Measurements from ENCODE around the gene GNG2.

The GNG2 gene

GRCh38 chr14:52013984-52014600 is 153.7 kb downstream of the GNG2 start:
- peaks cover 1% of the 10 kb centered on the region; the same call in 1 of the 2 replicates for H3K36me3 ChIP-seq (ENCODE audit: low read length)
- TF ChIP-seq EZH2phosphoT487 (conservative IDR thresholded peaks at IDR 0.05; ENCODE audit: low read length) (no peak), CTCF (IDR thresholded peaks at IDR 0.05; ENCODE audit: insufficient read depth, low read length, poor library complexity, severe bottlenecking) (peak; percentile 18)
- H2AFZ ChIP-seq (ENCODE audit: low read depth, low read length, severe bottlenecking): no peak overlapping the region
- no peak overlapping the region for H3K27ac ChIP-seq (ENCODE audit: low read depth, low read length)
- no peak overlapping the region for H3K4me2 ChIP-seq (ENCODE audit: low read depth, low read length, poor library complexity, severe bottlenecking)
- H3K9me2 ChIP-seq (replicated peaks; ENCODE audit: insufficient read depth, low read length): no peaks in the 10 kb centered on the region
- H3K9me3 ChIP-seq (ENCODE audit: insufficient read depth, low read length): no peaks in the 10 kb centered on the region
- no peaks in the 10 kb centered on the region for H3K79me2 ChIP-seq (ENCODE audit: insufficient read depth, low read length)
- H3K9ac ChIP-seq (ENCODE audit: low read length): no peak overlapping the region
- H4K20me1 ChIP-seq (ENCODE audit: low read depth, low read length): no peaks in the 10 kb centered on the region
- H3K4me3 ChIP-seq (ENCODE audit: insufficient read depth, low read length, poor library complexity, severe bottlenecking): no peak overlapping the region
- H3F3A ChIP-seq (ENCODE audit: insufficient read depth): 0 out of 2 replicates have a peak, but pooled peaks cover 5% of the 10 kb centered on the region
- H3K27me3 ChIP-seq (ENCODE audit: low read length): no peaks in the 10 kb centered on the region

- Histone ChIP-seq H3K36me3 (ENCODE audit: low read length) (no peaks in the 10 kb centered on the region), H3F3A (ENCODE audit: insufficient read depth) (0 out of 2 replicates have a peak, but pooled peaks cover 5% of the 10 kb centered on the region), H3K9ac (ENCODE audit: low read length) (no peak overlapping the region), H2AFZ (ENCODE audit: low read depth, low read length, severe bottlenecking) (no peak overlapping the region), H3K4me2 (ENCODE audit: low read depth, low read length, poor library complexity, severe bottlenecking) (no peak overlapping the region), H3K27me3 (ENCODE audit: low read length) (no peaks in the 10 kb centered on the region), H4K20me1 (ENCODE audit: low read depth, low read length) (no peaks in the 10 kb centered on the region), H3K4me3 (ENCODE audit: insufficient read depth, low read length, poor library complexity, severe bottlenecking) (no peak overlapping the region), H3K79me2 (ENCODE audit: insufficient read depth, low read length) (no peaks in the 10 kb centered on the region), H3K9me3 (ENCODE audit: insufficient read depth, low read length) (no peaks in the 10 kb centered on the region), H3K27ac (ENCODE audit: low read depth, low read length) (no peak overlapping the region), H3K9me2 (replicated peaks; ENCODE audit: insufficient read depth, low read length) (no peaks in the 10 kb centered on the region)
- TF ChIP-seq CTCF (IDR thresholded peaks at IDR 0.05; ENCODE audit: insufficient read depth, low read length, poor library complexity, severe bottlenecking) (no peak), EZH2phosphoT487 (conservative IDR thresholded peaks at IDR 0.05; ENCODE audit: low read length) (no peak)
Measured at GRCh38 chr14:52014601-52015267, 154.3 kb downstream of the GNG2 start.

- Histone ChIP-seq H2AFZ (ENCODE audit: low read depth, low read length, severe bottlenecking) (no peak overlapping the region), H3K9me2 (replicated peaks; ENCODE audit: insufficient read depth, low read length) (no peaks in the 10 kb centered on the region), H3K4me2 (ENCODE audit: low read depth, low read length, poor library complexity, severe bottlenecking) (no peak overlapping the region), H3K4me3 (ENCODE audit: insufficient read depth, low read length, poor library complexity, severe bottlenecking) (no peak overlapping the region), H3F3A (ENCODE audit: insufficient read depth) (0 out of 2 replicates have a peak, but pooled peaks cover 5% of the 10 kb centered on the region), H3K79me2 (ENCODE audit: insufficient read depth, low read length) (no peaks in the 10 kb centered on the region), H4K20me1 (ENCODE audit: low read depth, low read length) (no peaks in the 10 kb centered on the region), H3K27ac (ENCODE audit: low read depth, low read length) (no peak overlapping the region), H3K27me3 (ENCODE audit: low read length) (no peaks in the 10 kb centered on the region), H3K9me3 (ENCODE audit: insufficient read depth, low read length) (no peaks in the 10 kb centered on the region), H3K36me3 (ENCODE audit: low read length) (no peaks in the 10 kb centered on the region), H3K9ac (ENCODE audit: low read length) (no peak overlapping the region)
- no peak for TF ChIP-seq CTCF (IDR thresholded peaks at IDR 0.05; ENCODE audit: insufficient read depth, low read length, poor library complexity, severe bottlenecking)
- no peak for TF ChIP-seq EZH2phosphoT487 (conservative IDR thresholded peaks at IDR 0.05; ENCODE audit: low read length)
Measured at GRCh38 chr14:52015411-52016030, 155.1 kb downstream of the GNG2 start.
